Hematopoietic multipotent progenitor cell treated with erythropoietin and hydrocortisone succinate and interleukin-3 and kit ligand, for 8 days (in vitro differentiated cells): ENCODE results near the gene EBF3.

Source experiments
- DNase-seq: peaks from one replicate; pipeline ENCODE4 v3.0.0-alpha.2; 2015

Gene EBF3

DNA sequence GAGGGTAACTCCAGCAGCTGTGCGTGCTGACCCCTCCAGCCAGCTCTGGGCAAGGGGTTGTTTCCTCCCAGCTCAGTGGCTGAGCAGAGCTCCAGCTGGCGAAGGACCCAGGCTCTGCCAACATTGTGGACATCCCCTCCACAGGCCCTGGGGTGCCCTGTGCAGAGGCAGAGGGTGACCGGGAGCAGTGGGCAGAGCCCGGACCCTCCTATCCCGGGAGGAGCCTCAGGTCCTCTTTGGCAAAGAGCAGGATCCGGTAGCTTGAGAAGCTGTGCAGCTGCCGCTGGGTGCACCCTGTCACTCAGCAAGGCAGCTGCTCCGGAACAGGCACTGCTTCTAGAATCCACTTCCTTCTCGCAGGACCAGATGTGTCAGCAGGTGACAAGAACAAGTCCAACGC is 175.9 kb downstream of the EBF3 start:
- DNase-seq, result no peak

DNA sequence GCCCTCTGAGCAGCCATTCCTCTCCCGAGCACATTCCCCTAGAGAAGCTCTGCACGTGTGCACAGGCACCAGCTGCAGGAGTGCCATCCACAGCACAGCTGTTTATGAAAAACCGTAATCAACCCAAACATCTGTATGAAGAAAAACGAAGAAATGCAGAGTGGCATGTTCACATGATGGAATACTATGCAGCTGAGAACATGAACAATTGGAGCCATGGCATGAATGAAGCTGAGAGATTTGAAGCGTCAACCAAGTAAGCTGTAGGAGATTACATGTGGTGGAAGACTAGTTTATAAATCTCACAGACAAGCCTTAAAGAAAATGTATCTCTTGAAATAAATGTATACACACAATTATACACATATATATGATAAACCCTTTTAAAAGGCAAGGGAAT is 176.5 kb downstream of the EBF3 start:
- DNase-seq, result no peak

DNA sequence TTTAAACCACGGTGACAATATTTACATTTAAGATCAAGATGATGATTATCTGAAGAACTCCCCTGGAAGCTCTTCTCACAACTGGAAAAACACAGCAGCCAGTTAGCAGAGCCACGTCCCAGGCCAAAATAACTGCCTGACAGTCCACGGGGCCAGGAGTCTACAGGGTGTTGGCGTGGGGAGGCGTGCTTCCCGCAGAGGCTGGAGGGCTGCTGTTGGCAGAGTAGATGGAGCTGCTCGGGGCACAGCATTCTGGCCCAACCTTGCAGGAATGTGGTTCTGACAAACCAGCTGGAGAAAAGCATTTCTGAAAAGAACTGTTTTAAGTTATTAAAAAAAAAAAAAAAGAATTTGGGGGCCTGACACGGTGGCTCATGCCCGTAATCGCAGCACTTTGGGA is 177.9 kb downstream of the EBF3 start:
- DNase-seq, result no peak

DNA sequence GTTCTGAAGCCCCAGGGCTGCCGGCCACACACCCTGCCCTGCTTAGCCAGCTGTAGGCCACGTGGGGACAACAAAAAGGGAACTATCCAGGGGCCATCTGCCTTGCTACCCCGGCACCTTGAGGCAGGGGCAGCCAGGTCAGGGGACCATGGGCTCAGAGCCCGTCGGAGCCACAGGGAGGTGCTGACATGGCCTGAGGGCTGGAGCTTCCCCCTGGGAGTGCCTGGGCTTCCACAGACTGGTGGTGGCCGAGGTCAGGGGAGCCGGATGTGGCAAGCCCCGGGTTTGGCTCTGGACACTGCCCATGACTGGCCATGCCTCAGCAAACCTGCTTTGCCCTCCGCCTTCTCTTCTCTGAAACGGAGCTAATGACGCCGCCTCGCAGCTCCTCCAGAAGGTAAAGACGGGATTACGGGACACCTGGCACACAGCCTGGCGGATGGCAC is 178.5 kb downstream of the EBF3 start:
- no peak for DNase-seq
